IMR-90 (cell line): Measurements from ENCODE around the gene B4GALNT3. TPM values are rescaled to one million over a fixed set of nuclear protein-coding genes. Genes with fewer than 3 reads are reported as not detected.

Experiments
- ATAC-seq: fragments of 200-7000 bp; cut with Tn5 transposase; 2 replicates; pipeline ENCODE4 v1.9.1; 2020; ENCODE audit warnings: low read depth, mild to moderate bottlenecking, moderate library complexity
- BruUV-seq: library from RNA; stranded (reverse); fragments of 400-500 nt; replicated peaks from 2 replicates; lab custom pipeline; 2021; lab: Mats Ljungman, UMichigan
- CTCF ChIA-PET: fragments of 300-600 bp; formaldehyde crosslinking; extraction: SDS; loops from one replicate; lab custom pipeline; 2021; ENCODE audit warnings: antibody characterized with exemption; lab: Yijun Ruan, JAX
- POLR2A ChIA-PET: fragments of 300-600 bp; sonication (Branson Sonifier 250); formaldehyde crosslinking; loops from one replicate; lab custom pipeline; 2022; ENCODE audit warnings: antibody characterized with exemption; ENCODE audit not compliant: unreplicated experiment; lab: Charles Lee
- DNase-seq: peaks from one replicate; pipeline ENCODE4 v3.0.0; 2013
- H2AFZ ChIP-seq: replicated peaks from 2 replicates; pipeline ENCODE3; 2013; ENCODE audit warnings: low read length, mild to moderate bottlenecking; ENCODE audit not compliant: poor library complexity
- H2AK5ac ChIP-seq: 2 replicates; pipeline ENCODE4 v1.6.1; 2013; ENCODE audit warnings: low read depth, low read length, inconsistent platforms
- H2AK9ac ChIP-seq: replicated peaks from 2 replicates; pipeline ENCODE3; 2013; ENCODE audit warnings: mild to moderate bottlenecking, low read depth, low read length, moderate library complexity; ENCODE audit not compliant: poor library complexity
- H2BK120ac ChIP-seq: 2 replicates; pipeline ENCODE4 v1.6.1; 2013; ENCODE audit warnings: low read depth, low read length, inconsistent platforms
- H2BK15ac ChIP-seq: 3 replicates; pipeline ENCODE4 v1.6.1; 2013; ENCODE audit warnings: low read depth, low read length, inconsistent platforms
- H2BK20ac ChIP-seq: 2 replicates; pipeline ENCODE4 v1.6.1; 2013; ENCODE audit warnings: low read depth, mild to moderate bottlenecking, inconsistent platforms, low read length, moderate library complexity
- H2BK5ac ChIP-seq: 2 replicates; pipeline ENCODE4 v1.6.1; 2013; ENCODE audit warnings: mild to moderate bottlenecking, low read depth, low read length, inconsistent platforms; ENCODE audit not compliant: poor library complexity, severe bottlenecking
- H3K14ac ChIP-seq: replicated peaks from 2 replicates; pipeline ENCODE4 v1.6.1; 2013; ENCODE audit warnings: low read depth, low read length, inconsistent platforms
- H3K18ac ChIP-seq: 2 replicates; pipeline ENCODE4 v1.6.1; 2013; ENCODE audit warnings: low read depth, low read length, control low read depth
- H3K23ac ChIP-seq: 2 replicates; pipeline ENCODE4 v1.6.1; 2013; ENCODE audit warnings: low read depth, low read length, inconsistent platforms
- H3K27ac ChIP-seq: 2 replicates; pipeline ENCODE4 v1.5.1; 2013; ENCODE audit warnings: mild to moderate bottlenecking, control low read depth, low read length; ENCODE audit not compliant: insufficient read depth
- H3K27me3 ChIP-seq: 2 replicates; pipeline ENCODE4 v1.6.1; 2013; ENCODE audit warnings: low read length; ENCODE audit not compliant: control insufficient read depth, insufficient read depth
- H3K36me3 ChIP-seq: 2 replicates; pipeline ENCODE4 v1.6.1; 2013; ENCODE audit warnings: low read length, mixed read lengths; ENCODE audit not compliant: control insufficient read depth, insufficient read depth
- H3K4ac ChIP-seq: 2 replicates; pipeline ENCODE4 v1.6.1; 2013; ENCODE audit warnings: low read depth, low read length, inconsistent platforms
- H3K4me1 ChIP-seq: 2 replicates; pipeline ENCODE4 v1.6.1; 2013; ENCODE audit warnings: low read length, mixed read lengths; ENCODE audit not compliant: control insufficient read depth, insufficient read depth
- H3K4me2 ChIP-seq: 2 replicates; pipeline ENCODE4 v1.6.1; 2013; ENCODE audit warnings: low read depth, mild to moderate bottlenecking, control low read depth, low read length, moderate library complexity
- H3K4me3 ChIP-seq: 2 replicates; pipeline ENCODE4 v1.5.1; 2013; ENCODE audit warnings: low read depth, mild to moderate bottlenecking, control low read depth, low read length, moderate library complexity; ENCODE audit not compliant: insufficient read depth
- H3K56ac ChIP-seq: 2 replicates; pipeline ENCODE4 v1.6.1; 2013; ENCODE audit warnings: low read length, inconsistent platforms; ENCODE audit not compliant: insufficient read depth; ENCODE audit errors: extremely low read depth
- H3K79me1 ChIP-seq, 2 experiments: 2 replicates each; pipeline ENCODE4 v1.6.1; 2013; ENCODE audit warnings: low read length in 2 of 2, inconsistent platforms in 1 of 2, low read depth in 1 of 2
- H3K9ac ChIP-seq: 2 replicates; pipeline ENCODE4 v1.6.1; 2013; ENCODE audit warnings: low read depth, low read length, control low read depth
- H3K9me1 ChIP-seq: 2 replicates; pipeline ENCODE4 v1.6.1; 2013; ENCODE audit warnings: low read length, inconsistent platforms; ENCODE audit not compliant: insufficient read depth
- H3K9me3 ChIP-seq: 2 replicates; pipeline ENCODE4 v1.6.1; 2013; ENCODE audit warnings: low read length; ENCODE audit not compliant: control insufficient read depth, insufficient read depth
- H4K20me1 ChIP-seq: 2 replicates; pipeline ENCODE4 v1.6.1; 2013; ENCODE audit warnings: low read length, inconsistent platforms; ENCODE audit not compliant: insufficient read depth
- H4K5ac ChIP-seq: 2 replicates; pipeline ENCODE4 v1.6.1; 2013; ENCODE audit warnings: mild to moderate bottlenecking, low read depth, low read length, control low read depth
- H4K8ac ChIP-seq, 2 experiments: 2 replicates each; pipeline ENCODE4 v1.6.1; 2013; ENCODE audit warnings: low read depth in 2 of 2, low read length in 2 of 2, control low read depth in 1 of 2, inconsistent platforms in 1 of 2
- H4K91ac ChIP-seq: 2 replicates; pipeline ENCODE4 v1.6.1; 2013; ENCODE audit warnings: low read depth, low read length, inconsistent platforms; ENCODE audit not compliant: insufficient read depth
- BHLHE40 ChIP-seq: fragments of 150-350 bp; IDR thresholded peaks from 2 replicates; pipeline ENCODE4 v1.6.1; 2016; ENCODE audit warnings: mild to moderate bottlenecking, low read depth, low read length
- CHD1 ChIP-seq: IDR thresholded peaks from 2 replicates; pipeline ENCODE4 v1.6.1; 2012; ENCODE audit warnings: low read depth, low read length, improper control_type of control experiment
- ELK1 ChIP-seq: fragments of 150-350 bp; IDR thresholded peaks from 2 replicates; pipeline ENCODE4 v1.6.1; 2016; ENCODE audit warnings: low read depth, mild to moderate bottlenecking, low read length, moderate library complexity, borderline replicate concordance
- FOS ChIP-seq: fragments of 150-350 bp; IDR thresholded peaks from 2 replicates; pipeline ENCODE4 v1.6.1; 2016; ENCODE audit warnings: low read depth, low read length
- MAFK ChIP-seq: IDR thresholded peaks from 2 replicates; pipeline ENCODE4 v1.6.1; 2012; ENCODE audit warnings: low read depth, low read length, improper control_type of control experiment
- MAZ ChIP-seq: IDR thresholded peaks from 2 replicates; pipeline ENCODE4 v1.6.1; 2012; ENCODE audit warnings: low read depth, mild to moderate bottlenecking, low read length, improper control_type of control experiment, moderate library complexity, borderline replicate concordance
- NFE2L2 ChIP-seq: fragments of 150-350 bp; IDR thresholded peaks from 2 replicates; pipeline ENCODE4 v1.6.1; 2016; ENCODE audit warnings: low read depth, mild to moderate bottlenecking, low read length
- POLR2A ChIP-seq: IDR thresholded peaks from 2 replicates; pipeline ENCODE4 v1.6.1; 2012; ENCODE audit warnings: mild to moderate bottlenecking, low read depth, low read length
- RAD21 ChIP-seq: IDR thresholded peaks from 2 replicates; pipeline ENCODE4 v1.6.1; 2012; ENCODE audit warnings: low read length, improper control_type of control experiment
- RCOR1 ChIP-seq: IDR thresholded peaks from 2 replicates; pipeline ENCODE4 v1.6.1; 2012; ENCODE audit warnings: mild to moderate bottlenecking, low read length, improper control_type of control experiment; ENCODE audit not compliant: insufficient replicate concordance
- SMC3 ChIP-seq: fragments of 150-350 bp; IDR thresholded peaks from 2 replicates; pipeline ENCODE4 v1.6.1; 2016; ENCODE audit warnings: low read depth, mild to moderate bottlenecking, antibody characterized with exemption, low read length, moderate library complexity
- USF2 ChIP-seq: fragments of 150-350 bp; IDR thresholded peaks from 2 replicates; pipeline ENCODE4 v1.6.1; 2017; ENCODE audit warnings: mild to moderate bottlenecking, antibody characterized with exemption, low read length, low read depth
- WGBS, 2 experiments: methylation state at CpG; one replicate each; pipeline versions ENCODE4 v1.1.5 to v1.1.7; 2013; ENCODE audit warnings: missing lambda C conversion rate in 2 of 2; ENCODE audit not compliant: insufficient read length in 1 of 2; ENCODE audit errors: extremely low coverage in 2 of 2; 5-methylcytosine and 5-hydroxymethylcytosine counted together
- dilution Hi-C: fragments of 300-500 bp; cut with HindIII; formaldehyde crosslinking; loops from one replicate; pipeline ENCODE4 v1.14.3; 2018; ENCODE audit warnings: low sequenced_read_pairs; ENCODE audit not compliant: unreplicated experiment
- in situ Hi-C: fragments of 300-500 bp; cut with MboI; formaldehyde crosslinking; loops from 3 replicates; pipeline ENCODE4 v1.14.3; 2019; ENCODE audit warnings: low sequenced_read_pairs, inconsistent platforms, mixed read lengths
- intact Hi-C: fragments of 100-400 bp; cut with micrococcal nuclease; formaldehyde crosslinking; loops from 2 replicates; pipeline ENCODE4 v1.10.0; 2022
- polyA plus RNA-seq, 3 experiments: library from polyadenylated mRNA; depleted of rRNA; stranded (reverse); fragments of >200 nt; gene quantifications; 2 replicates each; pipeline ENCODE4 v1.2.3, GENCODE V29; 2012; ENCODE audit warnings: low replicate concordance in 1 of 3
- total RNA-seq: library from RNA; depleted of rRNA; stranded (reverse); fragments of >200 nt; gene quantifications from 2 replicates; pipeline ENCODE4 v1.2.3, GENCODE V29; 2012

B4GALNT3 gene
- total and polyA plus RNA-seq, 2 of the 4 experiments (the other 2 are of a cell fraction): not detected

- no TSS peak for BruUV-seq
- no peak overlapping the region for H3K23ac ChIP-seq
- H3K9me1 ChIP-seq: no peaks in the 10 kb centered on the region
- no peak overlapping the region for H4K8ac ChIP-seq
- no peaks in the 10 kb centered on the region for H3K79me1 ChIP-seq
- H2BK20ac ChIP-seq: no peak overlapping the region
- no peak overlapping the region for H3K56ac ChIP-seq
- no peak overlapping the region for H4K5ac ChIP-seq
- no peak for TF ChIP-seq CHD1
- no peak for TF ChIP-seq MAFK
- TF ChIP-seq RCOR1: no peak
- no peak for TF ChIP-seq NFE2L2
- TF ChIP-seq FOS: no peak
- TF ChIP-seq RAD21: no peak
- TF ChIP-seq POLR2A: no peak
- TF ChIP-seq USF2: no peak
- TF ChIP-seq SMC3: no peak
- TF ChIP-seq BHLHE40: no peak
- TF ChIP-seq ELK1: no peak
- TF ChIP-seq MAZ: no peak
- peaks cover 77% of the 10 kb centered on the region for H3K27me3 ChIP-seq
- no peak overlapping the region for H3K9ac ChIP-seq
- H3K14ac ChIP-seq: no peak overlapping the region
- H2BK5ac ChIP-seq: no peak overlapping the region
- H2AFZ ChIP-seq: no peak overlapping the region
- H3K27ac ChIP-seq: no peak overlapping the region
- H3K4ac ChIP-seq: no peak overlapping the region
- H3K18ac ChIP-seq: no peak overlapping the region
- no peaks in the 10 kb centered on the region for H4K20me1 ChIP-seq
- peaks cover 3% of the 10 kb centered on the region; the same call in 1 of the 2 replicates for H3K9me3 ChIP-seq
- ChIA-PET CTCF (interaction anchor here (0.5 kb wide), 1 partner anchor 69 kb away, joined by 3 read pairs; no protein-coding TSS in a partner anchor), POLR2A (no interaction called here)
- in situ Hi-C loops (no loop called here), intact Hi-C loops (no loop called here), dilution Hi-C loops (no loop called here)
- no peak overlapping the region for H2BK15ac ChIP-seq
- ATAC-seq (no peak), DNase-seq (no peak)
- H3K4me2 ChIP-seq: no peak overlapping the region
- H2AK9ac ChIP-seq: no peak overlapping the region
- H3K36me3 ChIP-seq: no peaks in the 10 kb centered on the region
- no peak overlapping the region for H3K4me3 ChIP-seq
- H2AK5ac ChIP-seq: no peak overlapping the region
- WGBS, 2 experiments: 85% methylated on average over 4 of the region's 8 CpGs; no CpG with 5 or more reads in 1 of the 2 experiments
- H3K4me1 ChIP-seq: no peaks in the 10 kb centered on the region
- no peak overlapping the region for H2BK120ac ChIP-seq
- no peak overlapping the region for H4K91ac ChIP-seq
Observed at GRCh38 chr12:499837-500458, 40.2 kb downstream of the B4GALNT3 start.
